ENCODE data around the gene LY6G5B. TPM values are rescaled to one million over a fixed set of nuclear protein-coding genes. Genes with fewer than 3 reads are reported as not detected.

The LY6G5B gene
- total and polyA plus RNA-seq, 7 donors: 0.60 to 10.0 (median 6.5) TPM; not detected in 1

- intact Hi-C loops (cut with DNase I): no loop called here
- Histone ChIP-seq H3K4me3 (no peak overlapping the region), H3K9me3 (no peaks in the 10 kb centered on the region), H3K27me3 (no peaks in the 10 kb centered on the region), H3K27ac (no peak overlapping the region), H3K36me3 (peaks cover 49 to 69% (median 60%) of the 10 kb centered on the region in 4 donors), H3K4me1 (peaks cover 0 to 4% (median 0%) of the 10 kb centered on the region in 4 donors)
- 87 to 93% methylated on average over 8 of the region's 8 CpGs for WGBS, 2 donors
- TF ChIP-seq EP300 (IDR thresholded peaks at IDR 0.05): no peak
- TF ChIP-seq POLR2AphosphoS5 (IDR thresholded peaks at IDR 0.05): no peak
- TF ChIP-seq CTCF (IDR thresholded peaks at IDR 0.05): no peak
- no peak for TF ChIP-seq POLR2A (IDR thresholded peaks at IDR 0.05)
- DNase-seq: no peak
These were observed 17.5 kb downstream of the LY6G5B start for GRCh38 chr6:31687321-31687720.

- TF ChIP-seq POLR2A (IDR thresholded peaks at IDR 0.05): no peak
- no peak for TF ChIP-seq CTCF (IDR thresholded peaks at IDR 0.05)
- TF ChIP-seq POLR2AphosphoS5 (IDR thresholded peaks at IDR 0.05): no peak
- TF ChIP-seq EP300 (IDR thresholded peaks at IDR 0.05): no peak
- Histone ChIP-seq H3K4me3 (no peak overlapping the region), H3K27ac (no peak overlapping the region), H3K27me3 (no peaks in the 10 kb centered on the region), H3K36me3 (peaks cover 53 to 77% (median 66%) of the 10 kb centered on the region in 4 donors), H3K9me3 (no peaks in the 10 kb centered on the region), H3K4me1 (peaks cover 0 to 3% (median 0%) of the 10 kb centered on the region in 4 donors)
- no peak for DNase-seq
- intact Hi-C loops (cut with DNase I): no loop called here
- WGBS, 2 donors: 88 to 91% methylated on average over 14 of the region's 14 CpGs
These were observed 18.3 kb downstream of the LY6G5B start for GRCh38 chr6:31687860-31688693.

GRCh38 chr6:31689249-31690110 lies 19.7 kb downstream of the LY6G5B start:
- H3K4me3 ChIP-seq: no peak overlapping the region
- H3K4me1 ChIP-seq: no peaks in the 10 kb centered on the region
- no peak for DNase-seq
- TF ChIP-seq EP300 (IDR thresholded peaks at IDR 0.05): no peak
- TF ChIP-seq POLR2AphosphoS5 (IDR thresholded peaks at IDR 0.05): no peak
- no peak for TF ChIP-seq POLR2A (IDR thresholded peaks at IDR 0.05)
- no peak for TF ChIP-seq CTCF (IDR thresholded peaks at IDR 0.05)
- H3K27me3 ChIP-seq: no peaks in the 10 kb centered on the region
- H3K9me3 ChIP-seq: no peaks in the 10 kb centered on the region
- intact Hi-C loops (cut with DNase I): no loop called here
- no peak overlapping the region for H3K27ac ChIP-seq
- 76 to 86% methylated on average over 11 of the region's 11 CpGs for WGBS, 2 donors
- H3K36me3 ChIP-seq: peaks cover 59 to 91% (median 74%) of the 10 kb centered on the region in 4 donors

GRCh38 chr6:31690231-31691077 lies 20.7 kb downstream of the LY6G5B start:
- no peak for DNase-seq
- intact Hi-C loops (cut with DNase I): no loop called here
- Histone ChIP-seq H3K27ac (no peak overlapping the region), H3K4me3 (no peak overlapping the region), H3K36me3 (peaks cover 69 to 99% (median 84%) of the 10 kb centered on the region in 4 donors), H3K4me1 (no peaks in the 10 kb centered on the region), H3K27me3 (no peaks in the 10 kb centered on the region), H3K9me3 (no peaks in the 10 kb centered on the region)
- TF ChIP-seq POLR2AphosphoS5 (IDR thresholded peaks at IDR 0.05) (no peak), POLR2A (IDR thresholded peaks at IDR 0.05) (no peak), EP300 (IDR thresholded peaks at IDR 0.05) (no peak)
- 50 to 79% methylated on average over 10 of the region's 10 CpGs for WGBS, 2 donors

Data from sigmoid colon (tissue), 7 donors.